HEK293 (cell line): Measurements from ENCODE around the gene TTC13.

Experiments used
- IKZF3 ChIP-seq: fragments of 450-650 bp; IDR thresholded peaks from 2 replicates; pipeline ENCODE4 v1.5.0; 2018; ENCODE audit warnings: missing biosample characterization, mild to moderate bottlenecking, missing genetic modification characterization, moderate library complexity
- PRDM2 ChIP-seq: fragments of 450-650 bp; formaldehyde crosslinking; IDR thresholded peaks from 2 replicates; pipeline ENCODE4 v1.5.1; 2016; ENCODE audit warnings: missing biosample characterization, missing genetic modification characterization, borderline replicate concordance
- REST ChIP-seq: fragments of 450-650 bp; formaldehyde crosslinking; IDR thresholded peaks from 2 replicates; pipeline ENCODE4 v1.5.1; 2016; ENCODE audit warnings: missing biosample characterization, missing genetic modification characterization
- ZBTB21 ChIP-seq: fragments of 450-650 bp; formaldehyde crosslinking; IDR thresholded peaks from 2 replicates; pipeline ENCODE4 v1.5.1; 2017; ENCODE audit warnings: missing biosample characterization, missing genetic modification characterization
- ZNF2 ChIP-seq: fragments of 450-650 bp; formaldehyde crosslinking; IDR thresholded peaks from 2 replicates; pipeline ENCODE4 v1.5.1; 2016; ENCODE audit warnings: missing biosample characterization, missing genetic modification characterization
- ZNF248 ChIP-seq: fragments of 450-650 bp; formaldehyde crosslinking; IDR thresholded peaks from 2 replicates; pipeline ENCODE4 v1.5.1; 2017; ENCODE audit warnings: missing biosample characterization, missing genetic modification characterization
- ZNF391 ChIP-seq: fragments of 450-650 bp; formaldehyde crosslinking; IDR thresholded peaks from 2 replicates; pipeline ENCODE4 v1.5.1; 2016; ENCODE audit warnings: low read depth, missing biosample characterization, missing genetic modification characterization, borderline replicate concordance
- ZNF658 ChIP-seq: fragments of 450-650 bp; formaldehyde crosslinking; IDR thresholded peaks from 2 replicates; pipeline ENCODE4; 2016; ENCODE audit warnings: missing biosample characterization, missing genetic modification characterization
- TF ChIP-seq, protein P1 (sequence below): fragments of 450-650 bp; formaldehyde crosslinking; IDR thresholded peaks from 2 replicates; pipeline ENCODE4 v1.5.1; 2016; ENCODE audit warnings: missing biosample characterization, missing genetic modification characterization
- TF ChIP-seq, protein P2 (sequence below): fragments of 450-650 bp; formaldehyde crosslinking; IDR thresholded peaks from 2 replicates; pipeline ENCODE4 v1.5.1; 2016; ENCODE audit warnings: missing biosample characterization, missing genetic modification characterization

GRCh38 chr1:230975636-230976035 lies 3.0 kb downstream of the TTC13 start:
- TF ChIP-seq, protein P1, sequence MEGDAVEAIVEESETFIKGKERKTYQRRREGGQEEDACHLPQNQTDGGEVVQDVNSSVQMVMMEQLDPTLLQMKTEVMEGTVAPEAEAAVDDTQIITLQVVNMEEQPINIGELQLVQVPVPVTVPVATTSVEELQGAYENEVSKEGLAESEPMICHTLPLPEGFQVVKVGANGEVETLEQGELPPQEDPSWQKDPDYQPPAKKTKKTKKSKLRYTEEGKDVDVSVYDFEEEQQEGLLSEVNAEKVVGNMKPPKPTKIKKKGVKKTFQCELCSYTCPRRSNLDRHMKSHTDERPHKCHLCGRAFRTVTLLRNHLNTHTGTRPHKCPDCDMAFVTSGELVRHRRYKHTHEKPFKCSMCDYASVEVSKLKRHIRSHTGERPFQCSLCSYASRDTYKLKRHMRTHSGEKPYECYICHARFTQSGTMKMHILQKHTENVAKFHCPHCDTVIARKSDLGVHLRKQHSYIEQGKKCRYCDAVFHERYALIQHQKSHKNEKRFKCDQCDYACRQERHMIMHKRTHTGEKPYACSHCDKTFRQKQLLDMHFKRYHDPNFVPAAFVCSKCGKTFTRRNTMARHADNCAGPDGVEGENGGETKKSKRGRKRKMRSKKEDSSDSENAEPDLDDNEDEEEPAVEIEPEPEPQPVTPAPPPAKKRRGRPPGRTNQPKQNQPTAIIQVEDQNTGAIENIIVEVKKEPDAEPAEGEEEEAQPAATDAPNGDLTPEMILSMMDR (tag by site-specific recombination), result no peak
- TF ChIP-seq REST (tag by site-specific recombination), result no peak
- no peak for TF ChIP-seq IKZF3
- no peak for TF ChIP-seq ZBTB21 (tag by site-specific recombination)
- no peak for TF ChIP-seq ZNF2
- TF ChIP-seq ZNF248 (tag by site-specific recombination), result no peak
- no peak for TF ChIP-seq ZNF658 (tag by site-specific recombination)
- TF ChIP-seq, protein P2, sequence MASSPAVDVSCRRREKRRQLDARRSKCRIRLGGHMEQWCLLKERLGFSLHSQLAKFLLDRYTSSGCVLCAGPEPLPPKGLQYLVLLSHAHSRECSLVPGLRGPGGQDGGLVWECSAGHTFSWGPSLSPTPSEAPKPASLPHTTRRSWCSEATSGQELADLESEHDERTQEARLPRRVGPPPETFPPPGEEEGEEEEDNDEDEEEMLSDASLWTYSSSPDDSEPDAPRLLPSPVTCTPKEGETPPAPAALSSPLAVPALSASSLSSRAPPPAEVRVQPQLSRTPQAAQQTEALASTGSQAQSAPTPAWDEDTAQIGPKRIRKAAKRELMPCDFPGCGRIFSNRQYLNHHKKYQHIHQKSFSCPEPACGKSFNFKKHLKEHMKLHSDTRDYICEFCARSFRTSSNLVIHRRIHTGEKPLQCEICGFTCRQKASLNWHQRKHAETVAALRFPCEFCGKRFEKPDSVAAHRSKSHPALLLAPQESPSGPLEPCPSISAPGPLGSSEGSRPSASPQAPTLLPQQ, result no peak
- TF ChIP-seq PRDM2 (tag by site-specific recombination), result no peak
- TF ChIP-seq ZNF391 (tag by site-specific recombination), result no peak
